ENCODE results near the gene USP9X.

DNA sequence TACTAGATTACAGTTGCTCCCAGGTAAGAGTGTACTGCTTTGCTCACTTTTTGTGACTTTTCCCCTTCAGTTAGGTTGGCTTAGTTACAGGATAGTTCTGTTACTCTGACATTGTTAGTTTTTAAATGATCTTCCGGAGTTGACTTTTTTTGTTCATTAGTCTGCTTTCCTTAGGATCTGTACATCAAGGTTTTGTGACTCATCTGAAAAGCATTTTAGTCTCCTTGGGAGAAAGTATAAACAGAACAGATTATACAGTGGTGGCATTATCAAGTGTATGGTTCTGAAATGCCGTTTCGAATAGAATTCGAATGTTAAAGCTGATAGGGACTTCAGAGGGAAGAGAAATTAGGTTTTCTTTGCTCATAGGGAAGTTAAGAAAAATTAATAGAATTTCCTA is 63.3 kb downstream of the USP9X start:
- TF ChIP-seq, protein P1, sequence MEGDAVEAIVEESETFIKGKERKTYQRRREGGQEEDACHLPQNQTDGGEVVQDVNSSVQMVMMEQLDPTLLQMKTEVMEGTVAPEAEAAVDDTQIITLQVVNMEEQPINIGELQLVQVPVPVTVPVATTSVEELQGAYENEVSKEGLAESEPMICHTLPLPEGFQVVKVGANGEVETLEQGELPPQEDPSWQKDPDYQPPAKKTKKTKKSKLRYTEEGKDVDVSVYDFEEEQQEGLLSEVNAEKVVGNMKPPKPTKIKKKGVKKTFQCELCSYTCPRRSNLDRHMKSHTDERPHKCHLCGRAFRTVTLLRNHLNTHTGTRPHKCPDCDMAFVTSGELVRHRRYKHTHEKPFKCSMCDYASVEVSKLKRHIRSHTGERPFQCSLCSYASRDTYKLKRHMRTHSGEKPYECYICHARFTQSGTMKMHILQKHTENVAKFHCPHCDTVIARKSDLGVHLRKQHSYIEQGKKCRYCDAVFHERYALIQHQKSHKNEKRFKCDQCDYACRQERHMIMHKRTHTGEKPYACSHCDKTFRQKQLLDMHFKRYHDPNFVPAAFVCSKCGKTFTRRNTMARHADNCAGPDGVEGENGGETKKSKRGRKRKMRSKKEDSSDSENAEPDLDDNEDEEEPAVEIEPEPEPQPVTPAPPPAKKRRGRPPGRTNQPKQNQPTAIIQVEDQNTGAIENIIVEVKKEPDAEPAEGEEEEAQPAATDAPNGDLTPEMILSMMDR (IDR thresholded peaks at IDR 0.05) = no peak
- TF ChIP-seq POLR2A (IDR thresholded peaks at IDR 0.05) = no peak
